GM21723 (cell line): Measurements from ENCODE around the gene BBS7.

Experiments used
- ATAC-seq: cut with Tn5 transposase; IDR thresholded peaks from one replicate; pipeline ENCODE4 v1.9.1; 2021; ENCODE audit warnings: mild to moderate bottlenecking, moderate library complexity; ENCODE audit not compliant: unreplicated experiment

Gene BBS7

GRCh38 chr4:121792966-121793365, 77.3 kb downstream of the BBS7 start:
- ATAC-seq, result no peak

- ATAC-seq, result no peak
Observed at GRCh38 chr4:121791481-121791880, 78.8 kb downstream of the BBS7 start.

GRCh38 chr4:121790976-121791375, 79.3 kb downstream of the BBS7 start:
- no peak for ATAC-seq

- ATAC-seq, result no peak
Observed at GRCh38 chr4:121789960-121790829, 80.1 kb downstream of the BBS7 start.

GRCh38 chr4:121789455-121789854, 80.8 kb downstream of the BBS7 start:
- ATAC-seq, result no peak

- peak; percentile 97 for ATAC-seq
Observed at GRCh38 chr4:121788896-121789295, 81.4 kb downstream of the BBS7 start.

GRCh38 chr4:121786221-121786620, 84.1 kb downstream of the BBS7 start:
- no peak for ATAC-seq

GRCh38 chr4:121785479-121785878, 84.8 kb downstream of the BBS7 start:
- ATAC-seq, result no peak

GRCh38 chr4:121784975-121785374, 85.3 kb downstream of the BBS7 start:
- no peak for ATAC-seq

- no peak for ATAC-seq
Observed at GRCh38 chr4:121784401-121784800, 85.9 kb downstream of the BBS7 start.

- ATAC-seq, result no peak
Observed at GRCh38 chr4:121783210-121783609, 87.1 kb downstream of the BBS7 start.

- ATAC-seq, result no peak
Observed at GRCh38 chr4:121778991-121779628, 91.2 kb downstream of the BBS7 start.

- ATAC-seq, result peak; percentile 51
Observed at GRCh38 chr4:121777625-121778024, 92.6 kb downstream of the BBS7 start.

- no peak for ATAC-seq
Observed at GRCh38 chr4:121776610-121777401, 93.5 kb downstream of the BBS7 start.
